Smooth muscle cell (in vitro differentiated cells): ENCODE measurements around the gene TGFBR2. TPM values are rescaled to one million over a fixed set of nuclear protein-coding genes. Genes with fewer than 3 reads are reported as not detected.

Experiments used
- DNase-seq: peaks from one replicate; lab custom pipeline; 2025; ENCODE audit not compliant: unreplicated experiment; lab: John Stamatoyannopoulos, UW
- H2AFZ ChIP-seq: fragments of 200-600 bp; sonication (generic); 2 replicates; pipeline ENCODE4 v1.6.0; 2016; ENCODE audit warnings: antibody characterized with exemption, low read depth, mild to moderate bottlenecking
- H3F3A ChIP-seq: fragments of 200-600 bp; sonication (generic); 2 replicates; pipeline ENCODE4 v1.6.0; 2017; ENCODE audit warnings: antibody characterized with exemption, low read depth
- H3K27ac ChIP-seq: fragments of 200-600 bp; sonication (generic); 2 replicates; pipeline ENCODE4 v1.5.1; 2016; ENCODE audit warnings: low read depth, mild to moderate bottlenecking
- H3K27me3 ChIP-seq: fragments of 200-600 bp; sonication (generic); 2 replicates; pipeline ENCODE4 v1.6.1; 2016; ENCODE audit warnings: low read depth, mild to moderate bottlenecking
- H3K36me3 ChIP-seq: fragments of 200-600 bp; sonication (generic); 2 replicates; pipeline ENCODE4 v1.5.1; 2016; ENCODE audit warnings: low read depth
- H3K4me1 ChIP-seq: fragments of 200-600 bp; sonication (generic); 2 replicates; pipeline ENCODE4 v1.5.1; 2016; ENCODE audit warnings: low read depth
- H3K4me2 ChIP-seq: fragments of 200-600 bp; sonication (generic); 2 replicates; pipeline ENCODE4 v1.6.0; 2016; ENCODE audit warnings: mild to moderate bottlenecking
- H3K4me3 ChIP-seq: fragments of 200-600 bp; sonication (generic); 2 replicates; pipeline ENCODE4 v1.5.1; 2016; ENCODE audit warnings: mild to moderate bottlenecking
- H3K79me2 ChIP-seq: fragments of 200-600 bp; sonication (generic); 2 replicates; pipeline ENCODE4 v1.6.0; 2016; ENCODE audit warnings: low read depth, mild to moderate bottlenecking
- H3K9ac ChIP-seq: fragments of 200-600 bp; sonication (generic); 2 replicates; pipeline ENCODE4 v1.6.0; 2016; ENCODE audit warnings: low read depth
- H3K9me3 ChIP-seq: fragments of 200-600 bp; sonication (generic); replicated peaks from 2 replicates; pipeline ENCODE4 v1.5.1; 2016; ENCODE audit warnings: low read depth
- H4K20me1 ChIP-seq: fragments of 200-600 bp; sonication (generic); 2 replicates; pipeline ENCODE4 v1.6.0; 2016; ENCODE audit warnings: low read depth
- WGBS: methylation state at CpG from one replicate; pipeline ENCODE4 v1.1.7; 2016; ENCODE audit warnings: low lambda C conversion rate; 5-methylcytosine and 5-hydroxymethylcytosine counted together
- polyA plus RNA-seq: library from polyadenylated mRNA; unstranded; fragments of >200 nt; fragmentation: Nextera tagmentation; extraction: Ambion mirVana; gene quantifications from 2 replicates; pipeline ENCODE4 v1.2.1, GENCODE V29; 2016
- total RNA-seq: library from RNA; depleted of rRNA; stranded (reverse); fragments of >200 nt; gene quantifications from 2 replicates; pipeline ENCODE4 v1.2.3, GENCODE V29; 2014
- TF ChIP-seq, protein P1 (sequence below): fragments of 200-600 bp; sonication (generic); IDR thresholded peaks from 2 replicates; pipeline ENCODE4 v1.5.1; 2017; ENCODE audit warnings: borderline replicate concordance, mild to moderate bottlenecking, antibody characterized with exemption; ENCODE audit not compliant: insufficient read depth, poor library complexity, severe bottlenecking

Gene TGFBR2
- total and polyA plus RNA-seq, 2 experiments from 2014 or later, result 39.6 to 53.7 TPM

- Histone ChIP-seq H3K27ac (peak overlapping the region; percentile 37), H3K4me2 (no peak overlapping the region), H3K9ac (no peak overlapping the region), H3K79me2 (peaks cover 29% of the 10 kb centered on the region), H3K4me1 (peaks cover 6% of the 10 kb centered on the region), H3K36me3 (peaks cover 6% of the 10 kb centered on the region), H3F3A (peaks cover 15% of the 10 kb centered on the region), H2AFZ (no peak overlapping the region), H3K4me3 (no peak overlapping the region), H3K27me3 (no peaks in the 10 kb centered on the region), H4K20me1 (peaks cover 3% of the 10 kb centered on the region), H3K9me3 (no peaks in the 10 kb centered on the region)
- TF ChIP-seq, protein P1, sequence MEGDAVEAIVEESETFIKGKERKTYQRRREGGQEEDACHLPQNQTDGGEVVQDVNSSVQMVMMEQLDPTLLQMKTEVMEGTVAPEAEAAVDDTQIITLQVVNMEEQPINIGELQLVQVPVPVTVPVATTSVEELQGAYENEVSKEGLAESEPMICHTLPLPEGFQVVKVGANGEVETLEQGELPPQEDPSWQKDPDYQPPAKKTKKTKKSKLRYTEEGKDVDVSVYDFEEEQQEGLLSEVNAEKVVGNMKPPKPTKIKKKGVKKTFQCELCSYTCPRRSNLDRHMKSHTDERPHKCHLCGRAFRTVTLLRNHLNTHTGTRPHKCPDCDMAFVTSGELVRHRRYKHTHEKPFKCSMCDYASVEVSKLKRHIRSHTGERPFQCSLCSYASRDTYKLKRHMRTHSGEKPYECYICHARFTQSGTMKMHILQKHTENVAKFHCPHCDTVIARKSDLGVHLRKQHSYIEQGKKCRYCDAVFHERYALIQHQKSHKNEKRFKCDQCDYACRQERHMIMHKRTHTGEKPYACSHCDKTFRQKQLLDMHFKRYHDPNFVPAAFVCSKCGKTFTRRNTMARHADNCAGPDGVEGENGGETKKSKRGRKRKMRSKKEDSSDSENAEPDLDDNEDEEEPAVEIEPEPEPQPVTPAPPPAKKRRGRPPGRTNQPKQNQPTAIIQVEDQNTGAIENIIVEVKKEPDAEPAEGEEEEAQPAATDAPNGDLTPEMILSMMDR, result no peak
- DNase-seq, result no peak
- 62% methylated on average over 5 of the region's 5 CpGs for WGBS
Observed at GRCh38 chr3:30646181-30646876, 39.9 kb downstream of the TGFBR2 start.

- Histone ChIP-seq H4K20me1 (no peaks in the 10 kb centered on the region), H3K9ac (no peak overlapping the region), H3K4me1 (peaks cover 6% of the 10 kb centered on the region), H3F3A (peaks cover 15% of the 10 kb centered on the region), H3K4me2 (no peak overlapping the region), H3K9me3 (no peaks in the 10 kb centered on the region), H3K79me2 (peaks cover 29% of the 10 kb centered on the region), H2AFZ (no peak overlapping the region), H3K36me3 (peaks cover 6% of the 10 kb centered on the region), H3K27me3 (no peaks in the 10 kb centered on the region), H3K27ac (peak overlapping the region; percentile 37), H3K4me3 (no peak overlapping the region)
- WGBS, result 98% methylated on average over 5 of the region's 5 CpGs
- TF ChIP-seq, protein P1, result no peak
- no peak for DNase-seq
Observed at GRCh38 chr3:30646961-30647752, 40.8 kb downstream of the TGFBR2 start.

- H3K27ac ChIP-seq, result peak overlapping the region; percentile 91
- H3K4me2 ChIP-seq, result peak overlapping the region; percentile 66
- 87% methylated on average over 5 of the region's 5 CpGs for WGBS
- H4K20me1 ChIP-seq, result no peaks in the 10 kb centered on the region
- TF ChIP-seq, protein P1, result no peak
- no peaks in the 10 kb centered on the region for H3K9me3 ChIP-seq
- H3K36me3 ChIP-seq, result peaks cover 6% of the 10 kb centered on the region
- peaks cover 14% of the 10 kb centered on the region for H3K79me2 ChIP-seq
- H3K4me1 ChIP-seq, result peaks cover 6% of the 10 kb centered on the region
- peak overlapping the region; percentile 60 for H3K9ac ChIP-seq
- no peaks in the 10 kb centered on the region for H3K27me3 ChIP-seq
- H3F3A ChIP-seq, result peaks cover 15% of the 10 kb centered on the region
- DNase-seq, result no peak
- H2AFZ ChIP-seq, result no peak overlapping the region
- H3K4me3 ChIP-seq, result no peak overlapping the region
Observed at GRCh38 chr3:30648670-30649357, 42.4 kb downstream of the TGFBR2 start.
